ENCODE results near the gene CLPTM1. TPM values are rescaled to one million over a fixed set of nuclear protein-coding genes. Genes with fewer than 3 reads are reported as not detected.

CLPTM1 gene
- total and polyA plus RNA-seq, 2 of the 8 experiments (the other 6 are each of a cell fraction or from before 2014, with no cell fraction given) = 84.8 to 108 TPM

- Histone ChIP-seq H3K4me1 (replicated peaks in 1 of 4; ENCODE audit: control insufficient read depth in 3 of 4, insufficient read depth in 4 of 4, low read length in 3 of 4) (peaks cover 4 to 19% (median 8%) of the 10 kb centered on the region in 4 experiments), H2BK20ac (ENCODE audit: low read length) (no peak overlapping the region), H3K18ac (ENCODE audit: extremely low read depth, low read length) (no peak overlapping the region), H3K36me3 (ENCODE audit: control insufficient read depth in 2 of 4, insufficient read depth in 4 of 4, low read length in 3 of 4) (peaks cover 9 to 27% (median 19%) of the 10 kb centered on the region in 4 experiments; a peak in 7 of 8 replicates), H3K23ac (ENCODE audit: insufficient read length) (no peak overlapping the region), H3K79me2 (ENCODE audit: control insufficient read depth in 1 of 2, insufficient read depth in 2 of 2, low read length in 2 of 2) (peaks cover 0 to 11% of the 10 kb centered on the region in 2 experiments; a peak in 1 of 4 replicates), H3K27ac (ENCODE audit: low read depth, low read length) (no peak overlapping the region), H4K20me1 (replicated peaks in 1 of 2; ENCODE audit: control insufficient read depth in 1 of 2, insufficient read depth in 2 of 2, low read length in 2 of 2) (peaks cover 0 to 13% of the 10 kb centered on the region in 2 experiments), H3K23me2 (ENCODE audit: low read depth, low read length) (peaks cover 3% of the 10 kb centered on the region; the same call in 1 of the 2 replicates), H4K91ac (replicated peaks; ENCODE audit: insufficient read length, low read length) (no peak overlapping the region), H2AFZ (ENCODE audit: low read length) (no peak overlapping the region), H2BK15ac (ENCODE audit: low read length) (no peak overlapping the region), H2AK5ac (ENCODE audit: low read depth, low read length) (no peak overlapping the region), H3K14ac (ENCODE audit: insufficient read length) (no peak overlapping the region), H3K4ac (replicated peaks; ENCODE audit: insufficient read length, low read depth, low read length) (no peak overlapping the region), H2BK120ac (replicated peaks; ENCODE audit: low read depth, low read length) (no peak overlapping the region), H3K9ac (replicated peaks in 1 of 4; ENCODE audit: extremely low read depth in 1 of 4, low read depth in 3 of 4, low read length in 3 of 4) (no peak overlapping the region), H2BK12ac (ENCODE audit: low read depth, low read length) (no peak overlapping the region), H3K4me2 (ENCODE audit: insufficient read depth in 1 of 2, low read depth in 2 of 2, low read length in 2 of 2) (no peak overlapping the region), H3K9me3 (ENCODE audit: insufficient read depth in 2 of 2, low read depth in 1 of 2, low read length in 1 of 2) (no peaks in the 10 kb centered on the region), H3K79me1 (ENCODE audit: low read depth, low read length) (no peaks in the 10 kb centered on the region; the same call in 1 of the 2 replicates), H3K4me3 (ENCODE audit: extremely low read depth in 1 of 4, insufficient read depth in 2 of 4, low read depth in 3 of 4, low read length in 4 of 4) (no peak overlapping the region), H4K8ac (ENCODE audit: extremely low read depth, insufficient read depth, low read length) (no peak overlapping the region), H3K56ac (replicated peaks; ENCODE audit: insufficient read length, low read depth, low read length) (no peak overlapping the region), H3K27me3 (replicated peaks in 1 of 4; ENCODE audit: control insufficient read depth in 3 of 4, extremely low read depth in 1 of 4, insufficient read depth in 3 of 4, low read length in 3 of 4) (no peaks in the 10 kb centered on the region), H4K5ac (ENCODE audit: insufficient read length, low read depth, low read length) (no peak overlapping the region), H2BK5ac (ENCODE audit: low read depth, low read length) (no peak overlapping the region)
- ChIA-PET CTCF (ENCODE audit: partially characterized antibody) (interaction anchor here (0.7 to 15.2 kb wide), 7 partner anchors 8 to 221 kb away, joined by 3 to 201 read pairs (median 4); partner anchors contain the start of gene CLPTM1), POLR2A (ENCODE audit: partially characterized antibody) (interaction anchor here (0.6 to 12.3 kb wide), 9 partner anchors 8 to 261 kb away, joined by 3 to 247 read pairs (median 7); partner anchors contain the start of genes CLPTM1 and TOMM40)
- DNase-seq (ENCODE audit: low read depth in 1 of 2, low spot score in 2 of 2) = no peak
- 82% methylated on average over 4 of the region's 5 CpGs; no CpG with 5 or more reads in 1 of the 2 experiments for whole genome bisulfite sequencing, 2 experiments (ENCODE audit: extremely low coverage in 1 of 2, insufficient coverage in 1 of 2, insufficient read length in 1 of 2, insufficient replicate concordance in 2 of 2, low coverage in 1 of 2, low lambda C conversion rate in 2 of 2, missing lambda C conversion rate in 1 of 2)
- no peak for FAIRE-seq
- TF ChIP-seq POLR2A (IDR thresholded peaks at IDR 0.05; ENCODE audit: control extremely low read depth in 1 of 2, low read depth in 2 of 2, low read length in 2 of 2) = peak in 1 of 2 experiments; percentile 45; a peak in 1 of 3 replicates
- no peak for TF ChIP-seq TCF12 (IDR thresholded peaks at IDR 0.05; ENCODE audit: low read depth, low read length)
- peak; percentile 26; the same call in 1 of the 2 replicates for TF ChIP-seq POLR2AphosphoS5 (IDR thresholded peaks at IDR 0.05; ENCODE audit: low read depth, low read length)
Measured at GRCh38 chr19:44909775-44910174, 45.4 kb upstream of the CLPTM1 start.
